ENCODE data around the gene WDR47.
"Not testable (repeated sequence)": the region's sequence is repeated elsewhere in the genome, so short reads cannot be mapped to it uniquely, and the experiment has no call there.

Gene WDR47

GRCh38 chr1:108962681-108963051 is 79.2 kb downstream of the WDR47 start:
- DNase-seq, result peak in 3 of 14 donors; percentile 5 to 47 (median 35)

GRCh38 chr1:108961752-108962486 is 80.0 kb downstream of the WDR47 start:
- no peak for DNase-seq

- DNase-seq, result no peak
Observed at GRCh38 chr1:108961198-108961597, 80.7 kb downstream of the WDR47 start.

GRCh38 chr1:108960719-108961118 is 81.2 kb downstream of the WDR47 start:
- DNase-seq, result no peak

- DNase-seq, result no peak
Observed at GRCh38 chr1:108957888-108958287, 84.0 kb downstream of the WDR47 start.

GRCh38 chr1:108955881-108956280 is 86.0 kb downstream of the WDR47 start:
- DNase-seq, result no peak

GRCh38 chr1:108955111-108955510 is 86.8 kb downstream of the WDR47 start:
- DNase-seq, result no peak

- no peak for DNase-seq
Observed at GRCh38 chr1:108953452-108953851, 88.5 kb downstream of the WDR47 start.

- DNase-seq, result no peak
Observed at GRCh38 chr1:108951242-108951641, 90.7 kb downstream of the WDR47 start.

- no peak for DNase-seq
Observed at GRCh38 chr1:108949044-108949443, 92.9 kb downstream of the WDR47 start.

GRCh38 chr1:108947871-108948525 is 93.9 kb downstream of the WDR47 start:
- DNase-seq, result peak in 6 of 14 donors; percentile 2 to 14 (median 4)

- no peak for DNase-seq
Observed at GRCh38 chr1:108936170-108936569, 105.7 kb downstream of the WDR47 start.

GRCh38 chr1:108933944-108934343 is 108.0 kb downstream of the WDR47 start:
- DNase-seq, result no peak

- DNase-seq, result not testable (repeated sequence)
Observed at GRCh38 chr1:108927565-108927964, 114.3 kb downstream of the WDR47 start.

- no peak for DNase-seq
Observed at GRCh38 chr1:108925920-108926319, 116.0 kb downstream of the WDR47 start.

Measured in C1 segment of cervical spinal cord (tissue), 14 donors.